ENCODE results near the gene SSH2.

Gene SSH2

GRCh38 chr17:29778956-29779811 is 150.8 kb downstream of the SSH2 start:
- DNase-seq (ENCODE audit: low read depth) = peak; percentile 75

- DNase-seq (ENCODE audit: low read depth) = no peak
Observed at GRCh38 chr17:29777663-29778062, 152.4 kb downstream of the SSH2 start.

GRCh38 chr17:29776026-29776425 is 154.0 kb downstream of the SSH2 start:
- DNase-seq (ENCODE audit: low read depth) = no peak

GRCh38 chr17:29772981-29773380 is 157.0 kb downstream of the SSH2 start:
- no peak for DNase-seq (ENCODE audit: low read depth)

GRCh38 chr17:29771546-29771945 is 158.5 kb downstream of the SSH2 start:
- DNase-seq (ENCODE audit: low read depth) = no peak

GRCh38 chr17:29769225-29769624 is 160.8 kb downstream of the SSH2 start:
- no peak for DNase-seq (ENCODE audit: low read depth)

- no peak for DNase-seq (ENCODE audit: low read depth)
Observed at GRCh38 chr17:29766796-29767327, 163.2 kb downstream of the SSH2 start.

GRCh38 chr17:29764748-29765147 is 165.3 kb downstream of the SSH2 start:
- DNase-seq (ENCODE audit: low read depth) = no peak

- no peak for DNase-seq (ENCODE audit: low read depth)
Observed at GRCh38 chr17:29764217-29764616, 165.8 kb downstream of the SSH2 start.

- no peak for DNase-seq (ENCODE audit: low read depth)
Observed at GRCh38 chr17:29763273-29763672, 166.8 kb downstream of the SSH2 start.

- DNase-seq (ENCODE audit: low read depth) = peak; percentile 76
Observed at GRCh38 chr17:29761040-29761761, 168.8 kb downstream of the SSH2 start.

GRCh38 chr17:29760279-29761039 is 169.6 kb downstream of the SSH2 start:
- peak; percentile 42 for DNase-seq (ENCODE audit: low read depth)

- DNase-seq (ENCODE audit: low read depth) = no peak
Observed at GRCh38 chr17:29758255-29758654, 171.8 kb downstream of the SSH2 start.

- no peak for DNase-seq (ENCODE audit: low read depth)
Observed at GRCh38 chr17:29757788-29758187, 172.2 kb downstream of the SSH2 start.

- no peak for DNase-seq (ENCODE audit: low read depth)
Observed at GRCh38 chr17:29753845-29754439, 176.1 kb downstream of the SSH2 start.

GRCh38 chr17:29749045-29749825 is 180.8 kb downstream of the SSH2 start:
- no peak for DNase-seq (ENCODE audit: low read depth)

- no peak for DNase-seq (ENCODE audit: low read depth)
Observed at GRCh38 chr17:29748400-29748799, 181.6 kb downstream of the SSH2 start.

GRCh38 chr17:29747660-29748059 is 182.4 kb downstream of the SSH2 start:
- DNase-seq (ENCODE audit: low read depth) = no peak

GRCh38 chr17:29746669-29747068 is 183.4 kb downstream of the SSH2 start:
- DNase-seq (ENCODE audit: low read depth) = no peak

GRCh38 chr17:29744121-29744520 is 185.9 kb downstream of the SSH2 start:
- DNase-seq (ENCODE audit: low read depth) = no peak

GRCh38 chr17:29742210-29742513 is 187.9 kb downstream of the SSH2 start:
- DNase-seq (ENCODE audit: low read depth) = no peak

Measured in stimulated activated CD4-positive, alpha-beta T cell treated with anti-CD3 and anti-CD28 coated beads, Interleukin-2, amount 100 ng/mL, for 4 hours (primary cell).